HG03064 (cell line): Measurements from ENCODE around the gene NAV1.
"Not testable (repeated sequence)": the region's sequence is repeated elsewhere in the genome, so short reads cannot be mapped to it uniquely, and the experiment has no call there.

Experiments used
- ATAC-seq: cut with Tn5 transposase; IDR thresholded peaks from one replicate; pipeline ENCODE4 v1.9.1; 2021; ENCODE audit warnings: low read depth; ENCODE audit not compliant: unreplicated experiment

Gene NAV1

GRCh38 chr1:201563941-201564340 lies 25.0 kb downstream of the NAV1 start:
- no peak for ATAC-seq

- ATAC-seq = no peak
Observed at GRCh38 chr1:201565024-201565730, 26.2 kb downstream of the NAV1 start.

- no peak for ATAC-seq
Observed at GRCh38 chr1:201565771-201566528, 27.0 kb downstream of the NAV1 start.

GRCh38 chr1:201566529-201566823 lies 27.5 kb downstream of the NAV1 start:
- ATAC-seq = no peak

- ATAC-seq = no peak
Observed at GRCh38 chr1:201566933-201567801, 28.2 kb downstream of the NAV1 start.

GRCh38 chr1:201568265-201568664 lies 29.3 kb downstream of the NAV1 start:
- no peak for ATAC-seq

- no peak for ATAC-seq
Observed at GRCh38 chr1:201568859-201569294, 29.9 kb downstream of the NAV1 start.

GRCh38 chr1:201570181-201570885 lies 31.4 kb downstream of the NAV1 start:
- ATAC-seq = no peak

GRCh38 chr1:201570886-201571624 lies 32.1 kb downstream of the NAV1 start:
- no peak for ATAC-seq

GRCh38 chr1:201573030-201573429 lies 34.1 kb downstream of the NAV1 start:
- ATAC-seq = no peak

GRCh38 chr1:201573923-201574322 lies 35.0 kb downstream of the NAV1 start:
- ATAC-seq = no peak

GRCh38 chr1:201575912-201576311 lies 37.0 kb downstream of the NAV1 start:
- ATAC-seq = no peak

- ATAC-seq = no peak
Observed at GRCh38 chr1:201576914-201577313, 38.0 kb downstream of the NAV1 start.

- no peak for ATAC-seq
Observed at GRCh38 chr1:201578008-201578888, 39.3 kb downstream of the NAV1 start.

GRCh38 chr1:201581371-201581770 lies 42.4 kb downstream of the NAV1 start:
- ATAC-seq = not testable (repeated sequence)

- no peak for ATAC-seq
Observed at GRCh38 chr1:201582705-201583442, 43.9 kb downstream of the NAV1 start.

GRCh38 chr1:201583663-201584062 lies 44.7 kb downstream of the NAV1 start:
- no peak for ATAC-seq

- ATAC-seq = no peak
Observed at GRCh38 chr1:201584471-201585092, 45.7 kb downstream of the NAV1 start.
